Stomach smooth muscle (tissue), 2 donors: ENCODE results near the gene DSCAML1.
A peak's percentile ranks its signal among the peaks of the same experiment; 100 is the strongest.

Experiments used
- H3K27ac ChIP-seq: one replicate; pipeline ENCODE4 v1.7.0; 2013; ENCODE audit warnings: mild to moderate bottlenecking, low read length, inconsistent platforms
- H3K27me3 ChIP-seq, 2 donors: one replicate each; pipeline ENCODE4 v1.7.0; 2013; ENCODE audit warnings: low read length in 2 of 2; ENCODE audit not compliant: insufficient read depth in 2 of 2, control insufficient read depth in 1 of 2
- H3K36me3 ChIP-seq, 2 donors: one replicate each; pipeline ENCODE4 v1.7.0; 2013; ENCODE audit warnings: low read length in 2 of 2; ENCODE audit not compliant: control insufficient read depth in 2 of 2, insufficient read depth in 2 of 2
- H3K4me1 ChIP-seq: one replicate; pipeline ENCODE4 v1.7.0; 2013; ENCODE audit warnings: low read length; ENCODE audit not compliant: control insufficient read depth, insufficient read depth
- H3K4me3 ChIP-seq, 2 donors: one replicate each; pipeline ENCODE4 v1.7.0; 2013; ENCODE audit warnings: low read length in 2 of 2
- H3K9ac ChIP-seq, 2 donors: one replicate each; pipeline ENCODE4 v1.7.0; 2013; ENCODE audit warnings: low read length in 2 of 2, mild to moderate bottlenecking in 1 of 2
- H3K9me3 ChIP-seq, 2 donors: one replicate each; pipeline ENCODE4 v1.7.0; 2013; ENCODE audit warnings: low read length in 2 of 2; ENCODE audit not compliant: control insufficient read depth in 2 of 2
- donor health status: healthy.
- donor health status: Pancreatic carcinoma.

The DSCAML1 gene

DNA sequence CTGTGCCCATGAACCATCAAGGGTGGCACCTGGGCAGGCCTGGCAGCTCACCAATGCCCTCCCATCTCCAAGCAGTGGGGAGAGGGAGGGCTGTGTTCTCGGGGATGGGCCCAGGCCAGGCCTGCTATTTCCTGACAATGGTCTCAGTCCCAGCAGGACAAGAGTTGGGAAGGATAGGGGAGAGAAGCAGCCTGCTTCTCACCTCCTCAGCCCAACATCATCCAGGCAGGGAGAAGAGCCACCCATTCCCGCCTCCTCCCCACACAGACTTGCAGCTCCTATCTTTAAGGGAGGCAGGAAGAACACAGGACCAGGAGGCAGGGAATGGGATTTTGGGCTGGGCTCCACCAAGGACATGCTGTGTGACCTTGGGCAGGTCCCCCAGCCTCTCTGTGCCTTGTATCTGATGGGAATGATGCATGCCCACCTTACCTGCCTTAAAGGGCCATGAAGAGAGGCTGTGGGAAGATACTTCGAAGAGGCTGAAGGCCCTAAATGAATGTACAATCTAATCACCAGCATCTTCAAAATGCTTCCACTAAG lies 108.7 kb downstream of the DSCAML1 start:
- Histone ChIP-seq H3K4me3 (no peak overlapping the region), H3K36me3 (no peaks in the 10 kb centered on the region), H3K9me3 (no peaks in the 10 kb centered on the region), H3K27ac (no peak overlapping the region), H3K9ac (no peak overlapping the region), H3K27me3 (peaks cover 0 to 2% of the 10 kb centered on the region in 2 donors), H3K4me1 (peaks cover 14% of the 10 kb centered on the region)

DNA sequence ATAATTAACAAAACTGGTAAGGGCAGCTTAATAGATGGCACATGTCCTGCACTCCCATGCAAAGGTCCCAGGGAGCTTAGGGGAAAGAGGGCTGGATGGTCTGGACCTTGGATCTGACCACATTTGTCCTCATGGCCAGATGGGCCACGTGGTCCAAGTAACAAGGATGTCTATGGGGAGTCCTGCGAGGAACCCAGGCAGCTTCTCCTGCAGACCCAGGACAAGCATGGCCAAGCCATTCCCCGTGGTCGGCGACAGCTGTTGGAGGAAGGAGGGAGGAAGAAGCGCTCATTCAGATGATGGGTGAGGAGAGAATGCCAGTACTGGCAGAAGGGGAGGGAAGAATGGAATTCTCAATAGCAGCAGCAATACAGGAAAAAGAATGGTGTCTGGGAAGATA lies 109.2 kb downstream of the DSCAML1 start:
- Histone ChIP-seq H3K4me3 (no peak overlapping the region), H3K4me1 (peaks cover 14% of the 10 kb centered on the region), H3K27ac (no peak overlapping the region), H3K27me3 (peaks cover 0 to 2% of the 10 kb centered on the region in 2 donors), H3K36me3 (no peaks in the 10 kb centered on the region), H3K9me3 (no peaks in the 10 kb centered on the region), H3K9ac (no peak overlapping the region)

DNA sequence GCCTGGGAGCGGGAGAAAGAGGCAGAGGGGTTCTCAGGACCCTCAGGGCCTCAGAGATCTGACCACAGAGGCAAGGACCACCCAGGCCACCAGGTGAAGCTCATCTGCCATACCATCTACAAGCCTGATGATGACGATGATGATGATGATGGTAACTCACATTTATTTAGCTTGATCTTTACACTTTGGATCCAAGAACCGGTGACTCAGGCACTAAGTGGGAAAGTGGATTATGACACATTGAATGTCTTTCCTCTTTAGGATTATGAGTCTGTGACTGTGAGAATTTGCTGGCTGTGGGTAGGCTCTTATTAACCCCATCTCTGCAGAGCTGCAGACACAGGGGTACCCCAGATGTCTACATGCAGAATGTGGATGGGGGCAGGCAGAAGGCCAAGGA lies 110.3 kb downstream of the DSCAML1 start:
- Histone ChIP-seq H3K4me1 (peaks cover 9% of the 10 kb centered on the region), H3K27me3 (peaks cover 0 to 2% of the 10 kb centered on the region in 2 donors), H3K27ac (no peak overlapping the region), H3K4me3 (no peak overlapping the region), H3K36me3 (no peaks in the 10 kb centered on the region), H3K9me3 (no peaks in the 10 kb centered on the region), H3K9ac (no peak overlapping the region)

DNA sequence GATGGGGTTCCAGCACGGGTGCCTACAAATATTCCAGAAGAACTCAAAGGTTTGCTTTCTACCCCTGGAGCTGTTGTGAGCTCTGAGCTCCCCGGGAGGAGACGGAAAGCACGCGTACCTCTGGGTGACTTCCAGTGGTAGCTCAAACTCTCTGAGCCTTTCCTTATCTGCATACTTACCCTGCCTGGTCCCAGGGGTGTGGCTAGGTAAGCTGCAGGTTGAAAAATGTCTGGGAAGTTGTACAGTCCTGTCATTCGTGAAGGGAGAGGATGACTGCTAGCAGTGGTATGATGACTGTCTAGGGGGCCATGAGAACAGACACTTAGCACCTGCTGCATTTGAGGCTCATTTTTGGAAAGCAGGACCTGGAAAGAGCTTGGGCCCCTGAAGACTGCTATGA lies 111.5 kb downstream of the DSCAML1 start:
- peaks cover 4% of the 10 kb centered on the region for H3K4me1 ChIP-seq

DNA sequence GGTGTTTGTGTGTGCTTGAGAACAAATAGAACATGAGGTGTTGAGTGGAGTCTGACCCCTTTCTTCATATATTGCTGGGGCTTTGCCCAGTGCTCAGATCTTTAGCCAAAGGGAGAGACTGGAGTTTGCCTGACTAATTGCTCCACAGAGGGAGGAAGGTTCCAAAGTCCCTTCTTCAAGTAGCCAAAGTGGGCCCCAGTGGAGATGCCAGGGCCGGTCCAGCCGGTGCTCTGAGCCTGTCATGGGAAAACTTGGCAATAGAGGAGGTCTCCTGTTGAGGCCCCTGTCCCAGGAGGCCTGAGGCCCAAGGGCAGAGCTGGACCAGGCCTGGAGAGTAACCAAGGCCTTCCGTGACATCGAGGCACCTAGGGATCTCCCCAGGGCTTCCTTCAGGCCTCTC lies 112.3 kb downstream of the DSCAML1 start:
- Histone ChIP-seq H3K9ac (no peak overlapping the region), H3K9me3 (no peaks in the 10 kb centered on the region), H3K36me3 (no peaks in the 10 kb centered on the region), H3K27ac (peak overlapping the region; percentile 18), H3K4me1 (peaks cover 4% of the 10 kb centered on the region), H3K4me3 (no peak overlapping the region), H3K27me3 (no peaks in the 10 kb centered on the region)

More for the DNA sequence above, 111.5 kb downstream of the DSCAML1 start:
- Histone ChIP-seq H3K4me3 (no peak overlapping the region), H3K9ac (no peak overlapping the region), H3K27ac (no peak overlapping the region), H3K9me3 (no peaks in the 10 kb centered on the region), H3K27me3 (peaks cover 0 to 1% of the 10 kb centered on the region in 2 donors), H3K36me3 (no peaks in the 10 kb centered on the region)

DNA sequence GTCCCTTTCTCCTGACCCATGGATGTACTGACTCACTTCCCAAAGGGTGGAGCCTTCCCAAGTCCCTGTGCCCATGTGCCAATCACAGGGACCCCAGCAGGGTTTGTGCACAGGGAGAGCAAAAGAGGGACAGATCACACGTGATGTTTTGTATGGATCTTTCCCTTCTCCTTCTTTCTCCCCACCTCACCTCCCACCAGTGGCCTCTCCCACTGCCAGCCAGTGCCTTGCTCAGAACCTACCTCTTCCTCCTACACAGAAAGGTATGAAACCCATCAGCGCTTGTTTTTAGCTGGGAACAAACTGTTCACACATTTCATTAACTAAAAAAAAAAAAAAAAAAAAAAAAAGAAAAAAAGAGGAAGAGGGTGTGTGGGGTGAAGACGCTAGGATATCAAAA lies 112.9 kb downstream of the DSCAML1 start:
- H3K9ac ChIP-seq, result no peak overlapping the region
- no peaks in the 10 kb centered on the region for H3K9me3 ChIP-seq
- no peak overlapping the region for H3K4me3 ChIP-seq
- H3K27ac ChIP-seq, result no peak overlapping the region
- H3K4me1 ChIP-seq, result peaks cover 4% of the 10 kb centered on the region
- no peaks in the 10 kb centered on the region for H3K36me3 ChIP-seq
- H3K27me3 ChIP-seq, result no peaks in the 10 kb centered on the region

DNA sequence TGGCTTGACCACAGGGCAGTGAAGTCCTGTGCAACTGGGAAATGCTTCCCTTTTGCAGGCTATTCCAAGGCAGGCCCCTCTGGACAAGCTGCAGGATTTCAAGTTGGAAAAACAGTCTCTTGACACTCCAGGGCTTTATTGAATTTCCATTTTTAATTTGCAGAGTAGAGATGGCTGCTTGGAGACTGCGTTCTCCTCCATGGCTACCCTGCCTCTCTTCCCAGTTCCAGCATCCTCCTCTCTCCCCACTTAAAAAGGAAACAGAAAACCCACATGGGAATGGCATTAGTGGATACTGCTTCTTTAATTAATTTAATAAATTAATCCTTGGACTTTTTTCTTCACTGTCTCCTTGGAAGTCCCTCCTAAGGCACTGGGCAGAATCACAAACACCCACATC lies 115.6 kb downstream of the DSCAML1 start:
- no peaks in the 10 kb centered on the region for H3K27me3 ChIP-seq
- no peaks in the 10 kb centered on the region for H3K36me3 ChIP-seq
- H3K4me1 ChIP-seq, result peaks cover 4% of the 10 kb centered on the region
- H3K4me3 ChIP-seq, result no peak overlapping the region
- no peaks in the 10 kb centered on the region for H3K9me3 ChIP-seq
- no peak overlapping the region for H3K9ac ChIP-seq
- H3K27ac ChIP-seq, result no peak overlapping the region

DNA sequence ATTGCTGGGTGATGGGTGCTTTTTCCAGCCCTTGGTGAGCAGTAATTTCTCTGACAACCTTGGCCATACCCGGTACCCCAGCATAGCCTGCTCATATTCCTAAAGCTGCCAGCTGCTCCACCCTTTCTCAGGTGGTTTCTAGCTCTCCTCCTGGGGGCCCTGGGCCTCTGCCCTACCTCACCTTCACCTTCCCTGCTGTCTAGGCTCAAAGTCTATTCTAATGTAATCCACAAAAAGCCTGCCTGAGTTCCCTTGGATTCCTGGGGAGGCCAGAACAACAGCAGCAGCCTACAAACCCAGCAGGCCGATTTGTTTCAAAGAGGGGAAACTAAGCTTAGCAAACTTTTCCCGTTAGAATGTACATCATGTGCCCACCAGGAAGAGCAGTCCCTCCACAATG lies 117.6 kb downstream of the DSCAML1 start:
- H3K4me3 ChIP-seq, result no peak overlapping the region
- no peaks in the 10 kb centered on the region for H3K9me3 ChIP-seq
- H3K27ac ChIP-seq, result no peak overlapping the region
- no peak overlapping the region for H3K9ac ChIP-seq
- H3K4me1 ChIP-seq, result no peaks in the 10 kb centered on the region
- H3K36me3 ChIP-seq, result no peaks in the 10 kb centered on the region
- no peaks in the 10 kb centered on the region for H3K27me3 ChIP-seq

DNA sequence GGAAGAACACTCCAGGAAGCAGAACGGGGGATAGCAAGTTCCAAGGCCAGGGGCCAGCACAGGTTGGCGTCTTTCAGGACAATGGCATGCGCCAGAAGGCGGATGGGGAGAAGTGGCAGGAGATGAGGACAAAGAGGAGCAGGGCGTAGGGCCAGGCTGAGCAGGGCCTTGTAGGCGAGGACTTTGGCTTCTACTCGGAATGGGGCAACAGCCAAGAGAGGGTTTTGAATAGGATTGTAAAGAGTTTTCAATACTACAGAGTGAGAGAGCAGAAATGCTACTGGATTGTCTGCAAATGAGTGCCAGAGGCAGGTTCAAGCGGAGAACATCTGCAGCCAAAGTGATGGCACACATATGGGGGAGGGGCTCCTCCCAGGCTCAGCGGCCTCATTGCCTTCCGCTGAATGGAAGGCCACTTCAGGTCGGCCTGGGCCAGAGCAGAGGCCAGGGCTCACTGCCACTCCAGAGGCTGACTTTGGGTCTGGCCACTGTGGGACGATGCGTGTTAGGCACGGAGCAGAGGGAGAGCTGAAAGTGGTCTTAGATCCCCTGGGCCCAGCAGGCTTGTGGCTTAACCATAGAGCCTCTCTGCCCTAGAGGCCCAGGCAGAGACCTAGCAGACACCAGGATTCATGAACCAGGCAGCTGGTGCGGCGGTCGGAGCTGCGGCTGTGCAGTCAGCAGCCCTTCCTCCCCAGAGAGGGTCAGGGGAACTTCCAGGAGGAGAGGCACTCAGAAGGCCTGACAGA lies 118.2 kb downstream of the DSCAML1 start:
- Histone ChIP-seq H3K4me3 (no peak overlapping the region), H3K9me3 (no peaks in the 10 kb centered on the region), H3K27me3 (no peaks in the 10 kb centered on the region), H3K27ac (no peak overlapping the region), H3K36me3 (no peaks in the 10 kb centered on the region), H3K9ac (no peak overlapping the region), H3K4me1 (no peaks in the 10 kb centered on the region)

DNA sequence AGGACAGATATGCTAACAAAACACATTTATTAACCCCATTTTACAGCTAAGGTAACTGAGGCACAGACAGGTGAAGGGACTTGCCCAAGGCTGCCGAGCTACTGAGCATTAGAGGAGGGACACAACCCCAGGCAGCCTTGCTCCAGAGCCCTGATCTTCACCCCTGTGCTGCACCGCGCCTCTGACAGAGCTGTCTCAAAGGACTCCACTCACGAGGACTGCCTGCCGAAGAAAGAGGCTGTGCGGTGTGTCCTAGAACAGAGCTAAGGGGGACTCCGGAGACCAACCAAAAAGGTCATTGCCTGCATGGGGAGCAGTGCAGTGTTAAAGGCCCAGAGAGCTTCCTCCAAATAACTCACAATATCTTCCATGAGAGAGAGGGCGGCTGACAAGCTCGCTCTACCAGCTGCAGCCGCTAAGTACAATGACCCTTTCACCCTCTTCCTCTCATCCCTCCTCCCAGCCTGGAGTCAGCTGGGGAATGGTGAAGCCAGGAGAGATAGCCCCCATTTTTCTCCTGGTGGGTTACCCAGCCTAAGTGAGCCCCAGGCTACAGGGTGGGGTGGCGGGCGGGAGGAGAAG lies 119.2 kb downstream of the DSCAML1 start:
- Histone ChIP-seq H3K9me3 (no peaks in the 10 kb centered on the region), H3K27me3 (no peaks in the 10 kb centered on the region), H3K36me3 (no peaks in the 10 kb centered on the region), H3K4me1 (no peaks in the 10 kb centered on the region), H3K9ac (no peak overlapping the region), H3K27ac (no peak overlapping the region), H3K4me3 (no peak overlapping the region)

DNA sequence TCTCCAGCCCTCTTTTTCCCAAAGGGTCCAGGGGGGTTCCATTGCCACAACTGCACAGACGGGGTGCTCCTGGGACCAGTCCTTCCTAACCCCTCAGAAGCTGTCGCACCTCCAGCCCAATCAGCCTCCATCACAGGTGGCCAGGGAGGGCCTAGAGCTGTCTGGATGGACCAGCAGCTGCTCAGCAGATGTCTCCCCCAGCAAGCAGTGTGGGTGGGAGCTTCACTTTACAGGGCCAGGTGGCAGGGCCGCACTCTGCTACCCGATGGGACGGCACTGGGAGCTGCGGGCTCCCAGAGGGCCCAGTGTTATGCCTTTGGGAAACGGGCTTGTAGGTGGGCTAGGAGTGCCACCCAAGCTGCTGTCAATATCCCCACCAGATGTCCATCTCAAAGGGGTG lies 120.5 kb downstream of the DSCAML1 start:
- Histone ChIP-seq H3K27me3 (no peaks in the 10 kb centered on the region), H3K4me3 (no peak overlapping the region), H3K9me3 (no peaks in the 10 kb centered on the region), H3K9ac (no peak overlapping the region), H3K27ac (no peak overlapping the region), H3K4me1 (no peaks in the 10 kb centered on the region), H3K36me3 (no peaks in the 10 kb centered on the region)
